ENCODE results near the gene COMMD1. TPM values are rescaled to one million over a fixed set of nuclear protein-coding genes. Genes with fewer than 3 reads are reported as not detected.

COMMD1 gene
- polyA plus RNA-seq, 1 of the 3 experiments (the other 2 are of a cell fraction), result 32.5 TPM

- H4K20me1 ChIP-seq (ENCODE audit: insufficient read depth), result no peaks in the 10 kb centered on the region
- ChIA-PET POLR2A (no interaction called here), CTCF (no interaction called here)
- no peaks in the 10 kb centered on the region for H3K4me1 ChIP-seq (ENCODE audit: control insufficient read depth in 1 of 2, insufficient read depth in 2 of 2, low read depth in 1 of 2, low read length in 1 of 2)
- no peak for TF ChIP-seq TEAD4 (IDR thresholded peaks at IDR 0.05; ENCODE audit: borderline replicate concordance, insufficient read depth)
- TF ChIP-seq REST (IDR thresholded peaks at IDR 0.05; ENCODE audit: low read depth, low read length), result no peak
- no peak for TF ChIP-seq CTCF (IDR thresholded peaks at IDR 0.05)
- TF ChIP-seq GATA2 (CRISPR knock-in tag; IDR thresholded peaks at IDR 0.05), result no peak
- TF ChIP-seq TCF12 (IDR thresholded peaks at IDR 0.05), result no peak
- TF ChIP-seq SMC3 (IDR thresholded peaks at IDR 0.05; ENCODE audit: low read depth, low read length), result no peak
- TF ChIP-seq FOXJ3 (CRISPR knock-in tag; IDR thresholded peaks at IDR 0.05), result no peak
- no peak for TF ChIP-seq RXRA (IDR thresholded peaks at IDR 0.05; ENCODE audit: borderline replicate concordance, low read depth)
- TF ChIP-seq YY1 (IDR thresholded peaks at IDR 0.05; ENCODE audit: low read depth), result no peak
- TF ChIP-seq POLR2AphosphoS5 (IDR thresholded peaks at IDR 0.05; ENCODE audit: low read depth, low read length), result no peak
- TF ChIP-seq USF1 (IDR thresholded peaks at IDR 0.05; ENCODE audit: borderline replicate concordance, low read depth), result no peak
- no peak for TF ChIP-seq ZBTB33 (IDR thresholded peaks at IDR 0.05; ENCODE audit: borderline replicate concordance, low read depth)
- TF ChIP-seq NFIC (IDR thresholded peaks at IDR 0.05; ENCODE audit: borderline replicate concordance), result no peak
- no peak for TF ChIP-seq EZH2phosphoT487 (IDR thresholded peaks at IDR 0.05; ENCODE audit: borderline replicate concordance, low read depth)
- TF ChIP-seq PBX3 (IDR thresholded peaks at IDR 0.05), result no peak
- no peak overlapping the region for H3K27ac ChIP-seq (ENCODE audit: low read depth in 2 of 2, low read length in 1 of 2)
- no peak for DNase-seq
- H2AFZ ChIP-seq (ENCODE audit: low read depth), result no peak overlapping the region
- H3K79me2 ChIP-seq (ENCODE audit: insufficient read depth), result no peaks in the 10 kb centered on the region
- H3K27me3 ChIP-seq (ENCODE audit: insufficient read depth), result no peaks in the 10 kb centered on the region
- H3K9ac ChIP-seq, result no peak overlapping the region
- H3K9me3 ChIP-seq, result no peaks in the 10 kb centered on the region
- no peak overlapping the region for H3K4me3 ChIP-seq (ENCODE audit: low read depth in 2 of 2, low read length in 1 of 2)
- no peaks in the 10 kb centered on the region for H3K9me2 ChIP-seq
- no peaks in the 10 kb centered on the region for H3K36me3 ChIP-seq (replicated peaks in 1 of 2; ENCODE audit: control insufficient read depth in 1 of 2, insufficient read depth in 2 of 2, low read length in 1 of 2)
- WGBS (ENCODE audit: low lambda C conversion rate), result 87% methylated on average over 2 of the region's 2 CpGs
- no peaks in the 10 kb centered on the region for H3F3A ChIP-seq (replicated peaks; ENCODE audit: insufficient read depth)
- no peak overlapping the region for H3K4me2 ChIP-seq
Observed at GRCh38 chr2:62141142-62141740, 235.8 kb downstream of the COMMD1 start.
